ENCODE results near the gene RSPH1. TPM values are rescaled to one million over a fixed set of nuclear protein-coding genes. Genes with fewer than 3 reads are reported as not detected.

The RSPH1 gene
- total RNA-seq, 2 donors from 2014 or later, result 1.8 to 2.2 TPM

DNA sequence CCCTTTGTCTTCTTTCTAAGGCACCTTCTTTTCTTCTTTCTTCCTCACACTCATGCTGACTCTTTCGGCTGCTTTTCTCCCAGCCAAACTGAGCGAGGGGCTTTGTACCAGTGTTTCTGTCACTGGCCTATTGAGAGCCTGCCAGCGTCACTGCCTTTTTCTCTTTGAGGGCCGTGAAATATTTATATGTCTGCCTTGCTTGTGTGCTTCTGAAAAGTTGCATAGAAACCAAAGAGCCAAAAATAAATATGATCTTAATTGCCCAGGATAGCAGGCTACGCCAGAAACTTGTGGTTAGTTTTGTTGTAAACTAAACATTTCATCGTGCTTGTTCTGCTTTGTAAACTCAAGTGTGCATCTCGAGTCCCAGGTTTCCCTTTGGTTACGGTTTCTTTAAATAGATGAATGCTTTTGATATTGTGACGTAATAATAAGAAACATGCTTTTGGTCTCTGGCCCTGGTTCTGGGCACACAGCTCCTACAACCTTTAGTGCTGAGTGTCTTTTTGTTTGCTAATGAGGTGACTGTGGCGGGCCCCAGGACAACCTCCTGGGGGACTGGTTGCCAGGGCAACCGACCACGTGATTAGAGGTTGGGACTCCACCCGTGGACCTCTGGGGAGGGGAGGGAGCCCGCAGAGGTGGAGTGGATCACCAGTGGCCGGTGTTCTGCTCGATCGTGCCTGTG, 28.5 kb upstream of the RSPH1 start:
- Histone ChIP-seq H3K27me3 (ENCODE audit: control insufficient read depth, insufficient read depth, low read length, poor library complexity, severe bottlenecking) (no peaks in the 10 kb centered on the region), H3K4me1 (ENCODE audit: control insufficient read depth, insufficient read depth, low read length) (peaks cover 5% of the 10 kb centered on the region), H3K4me3 (ENCODE audit: low read length) (no peak overlapping the region), H3K9me3 (ENCODE audit: control insufficient read depth, low read length) (no peaks in the 10 kb centered on the region), H3K27ac (ENCODE audit: low read depth, low read length) (peak overlapping the region; percentile 74), H3K36me3 (ENCODE audit: control insufficient read depth, insufficient read depth, low read length) (peaks cover 25% of the 10 kb centered on the region), H3K9ac (ENCODE audit: extremely low read depth, low read length, poor library complexity, severe bottlenecking) (no peak overlapping the region)
- WGBS, 2 experiments (ENCODE audit: insufficient coverage in 1 of 2, insufficient read length in 1 of 2), result 44% methylated on average over 10 to 17 of the region's 17 CpGs
- no peaks in the 10 kb centered on the region for H3K27me3 Mint-ChIP-seq (ENCODE audit: insufficient read depth)
- peak overlapping the region; percentile 76 for H3K27ac Mint-ChIP-seq
- no peaks in the 10 kb centered on the region for H3K9me3 Mint-ChIP-seq
- peaks cover 67% of the 10 kb centered on the region for H3K36me3 Mint-ChIP-seq (ENCODE audit: low read depth)
- peak; percentile 78 for DNase-seq
- no peak for TF ChIP-seq CTCF (conservative IDR thresholded peaks at IDR 0.05)
- H3K4me3 Mint-ChIP-seq, result peak overlapping the region; percentile 30
- peaks cover 40% of the 10 kb centered on the region for H3K4me1 Mint-ChIP-seq

DNA sequence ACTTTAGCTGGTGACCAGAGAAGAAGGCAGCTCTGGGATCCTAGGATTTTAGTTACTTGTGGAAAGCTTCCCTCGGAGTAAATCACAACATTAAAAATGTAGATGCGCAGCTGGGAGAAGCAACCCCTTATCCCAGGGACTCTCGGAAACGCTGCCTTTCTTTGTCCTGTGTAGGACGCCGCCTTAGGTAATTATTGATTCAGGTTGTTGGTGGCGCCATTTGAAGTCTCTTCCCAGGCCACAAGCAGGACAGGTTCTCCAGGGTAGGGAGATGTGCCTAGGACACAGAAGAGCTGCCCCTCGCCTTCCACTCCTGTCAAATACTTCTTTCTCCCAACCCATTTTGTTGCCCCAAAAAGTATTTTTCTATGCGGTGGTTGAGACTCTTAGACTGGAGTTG, 27.9 kb upstream of the RSPH1 start:
- peaks cover 69% of the 10 kb centered on the region for H3K36me3 Mint-ChIP-seq (ENCODE audit: low read depth)
- TF ChIP-seq CTCF (conservative IDR thresholded peaks at IDR 0.05), result no peak
- H3K27ac Mint-ChIP-seq, result peak overlapping the region; percentile 76
- Histone ChIP-seq H3K27ac (ENCODE audit: low read depth, low read length) (peak overlapping the region; percentile 74), H3K4me1 (ENCODE audit: control insufficient read depth, insufficient read depth, low read length) (peaks cover 5% of the 10 kb centered on the region), H3K4me3 (ENCODE audit: low read length) (no peak overlapping the region), H3K9ac (ENCODE audit: extremely low read depth, low read length, poor library complexity, severe bottlenecking) (no peak overlapping the region), H3K27me3 (ENCODE audit: control insufficient read depth, insufficient read depth, low read length, poor library complexity, severe bottlenecking) (no peaks in the 10 kb centered on the region), H3K36me3 (ENCODE audit: control insufficient read depth, insufficient read depth, low read length) (peaks cover 25% of the 10 kb centered on the region), H3K9me3 (ENCODE audit: control insufficient read depth, low read length) (no peaks in the 10 kb centered on the region)
- DNase-seq, result no peak
- WGBS, 2 experiments (ENCODE audit: insufficient coverage in 1 of 2, insufficient read length in 1 of 2), result 85 to 88% methylated on average over 9 of the region's 9 CpGs
- H3K27me3 Mint-ChIP-seq (ENCODE audit: insufficient read depth), result no peaks in the 10 kb centered on the region
- no peaks in the 10 kb centered on the region for H3K9me3 Mint-ChIP-seq
- peak overlapping the region; percentile 30 for H3K4me3 Mint-ChIP-seq
- peaks cover 40% of the 10 kb centered on the region for H3K4me1 Mint-ChIP-seq

DNA sequence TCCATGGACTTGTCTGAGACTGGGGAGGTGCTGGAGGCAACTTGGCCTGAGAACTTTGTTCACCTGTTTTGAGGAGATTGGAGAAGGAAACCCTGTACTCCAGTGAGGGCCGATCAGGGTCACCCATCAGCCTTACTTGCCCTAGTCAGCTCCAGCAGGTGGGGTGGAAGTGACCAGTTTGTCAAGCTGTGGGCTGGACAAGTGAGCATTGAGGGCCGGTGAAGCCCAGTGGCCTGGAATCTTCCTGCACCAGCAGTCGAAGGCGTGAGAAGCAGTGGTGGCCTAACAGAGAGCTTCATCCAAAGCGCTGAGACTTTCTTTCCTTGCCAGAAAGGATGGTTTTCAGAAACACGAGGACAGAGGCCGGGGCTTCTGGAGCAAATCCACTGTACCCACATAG, 27.2 kb upstream of the RSPH1 start:
- H3K4me1 ChIP-seq (ENCODE audit: control insufficient read depth, insufficient read depth, low read length), result peaks cover 5% of the 10 kb centered on the region
- no peak for DNase-seq
- H3K27ac Mint-ChIP-seq, result no peak overlapping the region
- peaks cover 25% of the 10 kb centered on the region for H3K36me3 ChIP-seq (ENCODE audit: control insufficient read depth, insufficient read depth, low read length)
- TF ChIP-seq CTCF (conservative IDR thresholded peaks at IDR 0.05), result no peak
- H3K9me3 Mint-ChIP-seq, result no peaks in the 10 kb centered on the region
- no peaks in the 10 kb centered on the region for H3K9me3 ChIP-seq (ENCODE audit: control insufficient read depth, low read length)
- H3K27ac ChIP-seq (ENCODE audit: low read depth, low read length), result no peak overlapping the region
- no peaks in the 10 kb centered on the region for H3K27me3 Mint-ChIP-seq (ENCODE audit: insufficient read depth)
- H3K4me3 Mint-ChIP-seq, result no peak overlapping the region
- 94 to 100% methylated on average over 3 to 7 of the region's 7 CpGs for WGBS, 2 experiments (ENCODE audit: insufficient coverage in 1 of 2, insufficient read length in 1 of 2)
- H3K9ac ChIP-seq (ENCODE audit: extremely low read depth, low read length, poor library complexity, severe bottlenecking), result no peak overlapping the region
- peaks cover 75% of the 10 kb centered on the region for H3K36me3 Mint-ChIP-seq (ENCODE audit: low read depth)
- no peak overlapping the region for H3K4me3 ChIP-seq (ENCODE audit: low read length)
- no peaks in the 10 kb centered on the region for H3K27me3 ChIP-seq (ENCODE audit: control insufficient read depth, insufficient read depth, low read length, poor library complexity, severe bottlenecking)
- H3K4me1 Mint-ChIP-seq, result peaks cover 40% of the 10 kb centered on the region

Data from endodermal cell (in vitro differentiated cells).